AG09309 (cell line): ENCODE results near the gene ONECUT2.

Source experiments
- DNase-seq: peaks from one replicate; pipeline ENCODE4 v3.0.0-alpha.2; 2010; ENCODE audit warnings: low read depth
- H3K4me3 ChIP-seq: 2 replicates; pipeline ENCODE4 v1.5.1; 2011; ENCODE audit warnings: mild to moderate bottlenecking, low read depth, low read length, moderate library complexity; ENCODE audit not compliant: control insufficient read depth
- TF ChIP-seq, protein P1 (sequence below): IDR thresholded peaks from 2 replicates; pipeline ENCODE4 v1.5.1; 2011; ENCODE audit warnings: mild to moderate bottlenecking, low read depth, low read length, inconsistent platforms; ENCODE audit not compliant: insufficient read depth, control insufficient read depth; ENCODE audit errors: missing control alignments

The ONECUT2 gene

DNA sequence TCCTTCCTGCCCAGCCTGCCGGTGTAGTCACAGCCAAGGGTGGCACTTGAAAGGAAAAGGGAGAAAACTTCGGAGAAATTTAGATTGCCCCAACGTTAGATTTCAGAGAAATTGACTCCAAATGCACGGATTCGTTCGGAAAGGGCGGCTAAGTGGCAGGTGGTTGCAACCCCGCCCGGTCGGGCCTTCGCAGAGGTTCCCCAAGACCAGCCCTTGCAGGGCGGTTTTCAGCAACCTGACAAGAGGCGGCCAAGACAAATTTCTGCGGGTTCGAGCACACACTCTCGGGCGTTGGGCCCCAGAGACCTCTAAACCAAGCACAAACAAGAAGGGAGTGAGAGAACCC is 4.8 kb downstream of the ONECUT2 start:
- H3K4me3 ChIP-seq, result no peak overlapping the region
- TF ChIP-seq, protein P1, sequence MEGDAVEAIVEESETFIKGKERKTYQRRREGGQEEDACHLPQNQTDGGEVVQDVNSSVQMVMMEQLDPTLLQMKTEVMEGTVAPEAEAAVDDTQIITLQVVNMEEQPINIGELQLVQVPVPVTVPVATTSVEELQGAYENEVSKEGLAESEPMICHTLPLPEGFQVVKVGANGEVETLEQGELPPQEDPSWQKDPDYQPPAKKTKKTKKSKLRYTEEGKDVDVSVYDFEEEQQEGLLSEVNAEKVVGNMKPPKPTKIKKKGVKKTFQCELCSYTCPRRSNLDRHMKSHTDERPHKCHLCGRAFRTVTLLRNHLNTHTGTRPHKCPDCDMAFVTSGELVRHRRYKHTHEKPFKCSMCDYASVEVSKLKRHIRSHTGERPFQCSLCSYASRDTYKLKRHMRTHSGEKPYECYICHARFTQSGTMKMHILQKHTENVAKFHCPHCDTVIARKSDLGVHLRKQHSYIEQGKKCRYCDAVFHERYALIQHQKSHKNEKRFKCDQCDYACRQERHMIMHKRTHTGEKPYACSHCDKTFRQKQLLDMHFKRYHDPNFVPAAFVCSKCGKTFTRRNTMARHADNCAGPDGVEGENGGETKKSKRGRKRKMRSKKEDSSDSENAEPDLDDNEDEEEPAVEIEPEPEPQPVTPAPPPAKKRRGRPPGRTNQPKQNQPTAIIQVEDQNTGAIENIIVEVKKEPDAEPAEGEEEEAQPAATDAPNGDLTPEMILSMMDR, result no peak
- DNase-seq, result no peak

DNA sequence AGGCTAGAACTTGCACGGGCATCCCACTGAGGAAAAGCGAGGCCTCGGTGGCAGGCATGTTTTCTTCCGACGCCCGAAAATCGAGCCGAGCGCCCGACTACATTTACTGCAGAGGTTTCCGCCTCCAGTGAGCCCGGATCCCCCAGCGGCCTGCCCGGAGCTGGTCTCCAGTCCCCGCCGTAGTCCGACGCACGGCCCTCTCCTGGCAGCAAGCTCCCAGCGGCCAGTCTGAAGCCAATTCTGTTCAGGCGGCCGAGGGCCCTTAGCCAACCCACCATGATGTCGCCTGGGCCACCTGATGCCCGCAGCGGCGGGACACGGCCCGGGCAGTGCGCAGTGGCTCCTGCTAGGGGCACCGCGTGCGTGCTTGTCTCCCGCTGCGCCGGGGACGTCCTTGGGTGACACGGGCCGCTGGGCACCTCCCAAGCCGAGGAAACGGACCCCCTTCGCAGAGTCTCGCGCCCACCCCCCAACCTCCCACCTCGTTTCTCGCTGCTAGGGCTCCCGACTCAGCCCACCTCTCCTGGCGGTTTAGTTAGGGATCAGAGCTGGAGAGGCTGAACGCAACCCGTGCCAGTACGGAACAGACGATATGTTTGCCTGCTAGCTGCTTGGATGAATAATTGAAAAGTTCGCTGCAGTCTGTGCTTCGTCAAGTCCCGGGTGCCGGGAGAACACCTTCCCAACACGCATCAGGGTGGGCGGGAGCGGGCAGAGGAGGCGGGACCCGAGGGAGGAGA is 5.3 kb downstream of the ONECUT2 start:
- TF ChIP-seq, protein P1, result no peak
- no peak for DNase-seq
- H3K4me3 ChIP-seq, result no peak overlapping the region

DNA sequence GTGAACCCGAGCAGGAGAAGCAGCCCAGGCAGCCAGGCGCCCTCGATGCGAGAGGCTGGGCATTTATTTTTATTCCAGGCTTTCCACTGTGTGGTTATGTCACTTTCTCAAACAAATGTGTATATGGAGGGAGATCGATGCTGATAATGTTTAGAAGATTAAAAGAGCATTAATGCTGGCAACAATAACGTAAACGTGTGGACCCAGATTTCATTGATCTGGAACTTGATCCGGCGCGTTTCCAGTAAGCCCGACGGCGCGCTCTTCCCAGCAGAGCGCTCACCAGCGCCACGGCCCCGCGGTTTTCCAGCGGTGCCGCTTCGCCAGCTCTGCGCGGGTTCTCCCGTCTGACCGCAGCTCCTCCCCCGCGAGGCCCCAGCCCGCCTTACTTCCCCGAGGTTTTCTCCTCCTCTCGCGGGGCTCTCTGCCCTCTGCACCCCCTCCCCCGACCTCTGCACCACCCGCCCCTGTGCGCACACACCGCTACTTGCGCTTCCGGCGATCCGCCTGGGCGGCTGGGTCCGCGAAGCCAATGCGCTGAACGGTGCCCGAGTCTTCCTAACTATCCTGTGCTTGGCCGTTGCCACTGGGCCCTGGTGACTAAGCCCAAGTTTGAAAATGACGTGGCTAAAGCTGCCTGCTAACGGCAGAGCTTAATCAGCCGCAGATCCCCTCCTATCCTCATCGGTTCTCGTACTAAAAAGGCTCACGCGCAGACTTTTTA is 6.1 kb downstream of the ONECUT2 start:
- DNase-seq, result no peak
- TF ChIP-seq, protein P1, result no peak
- H3K4me3 ChIP-seq, result peak overlapping the region; percentile 36

DNA sequence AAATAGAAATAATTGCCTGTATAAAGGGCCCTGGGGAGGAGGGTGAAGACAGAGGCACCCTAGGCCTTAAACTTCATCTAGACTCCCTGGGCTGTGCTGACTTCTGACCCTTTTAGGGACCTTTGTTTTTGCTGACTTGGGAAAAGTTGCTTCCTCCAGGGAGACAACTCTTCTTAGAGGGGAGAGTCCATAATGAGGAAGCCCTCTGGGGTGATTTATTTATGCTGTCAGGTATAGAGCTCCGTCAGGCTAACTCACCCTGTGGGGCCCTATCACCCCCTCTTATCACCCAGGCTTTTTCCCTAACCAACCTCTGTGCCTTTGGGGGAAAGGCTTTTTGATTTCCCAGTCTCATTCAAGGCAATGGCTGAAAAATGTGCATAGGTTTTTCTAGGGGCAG is 8.1 kb downstream of the ONECUT2 start:
- TF ChIP-seq, protein P1, result no peak
- no peak overlapping the region for H3K4me3 ChIP-seq
- no peak for DNase-seq

DNA sequence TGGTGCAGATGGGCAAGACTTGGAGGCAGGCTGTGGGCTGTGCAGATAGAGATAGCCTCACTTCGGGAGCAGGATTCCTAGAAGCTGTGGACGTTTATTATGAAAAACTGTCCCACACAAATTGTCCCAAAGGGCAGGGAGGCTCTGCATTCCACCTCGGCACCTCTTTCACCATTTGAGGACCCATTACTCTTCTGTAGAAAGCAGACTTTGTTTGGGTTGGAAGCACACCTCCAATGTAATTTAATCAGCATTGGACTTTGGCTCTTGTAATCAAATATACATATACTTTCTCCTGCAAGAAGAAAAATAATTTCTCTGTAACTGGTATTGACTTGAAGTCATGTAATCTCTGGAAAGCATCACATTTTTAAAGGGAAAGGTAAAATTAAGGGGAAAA is 8.5 kb downstream of the ONECUT2 start:
- DNase-seq, result no peak
- TF ChIP-seq, protein P1, result no peak
- H3K4me3 ChIP-seq, result no peak overlapping the region

DNA sequence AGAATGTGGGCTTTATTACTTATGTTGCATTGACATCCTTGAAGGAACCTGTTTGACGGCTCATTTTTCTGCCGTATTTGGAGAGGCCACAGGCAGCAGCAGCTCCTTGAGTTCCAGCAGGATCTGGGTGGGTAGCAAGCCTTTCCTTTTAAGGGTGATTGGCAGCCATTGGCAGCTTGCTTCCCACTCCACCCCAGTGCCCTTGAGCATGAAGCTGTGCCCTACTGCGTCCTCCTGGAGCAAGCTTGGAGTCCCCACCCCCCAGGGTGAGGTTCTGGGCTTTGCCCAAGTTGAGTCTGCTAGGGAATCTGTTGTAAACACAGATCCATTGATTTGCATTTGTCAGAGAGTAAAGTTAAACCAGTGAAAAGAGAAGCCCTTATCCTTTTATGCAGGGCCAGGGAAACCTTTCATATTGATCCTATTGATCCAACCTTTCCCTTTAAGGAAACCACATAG is 9.2 kb downstream of the ONECUT2 start:
- TF ChIP-seq, protein P1, result no peak
- no peak overlapping the region for H3K4me3 ChIP-seq
- no peak for DNase-seq
